ENCODE data around the gene LRP5. TPM values are rescaled to one million over a fixed set of nuclear protein-coding genes. Genes with fewer than 3 reads are reported as not detected.

The LRP5 gene
- total RNA-seq, 1 experiment from 2014 or later, result 55.2 TPM

- no peak for DNase-seq (ENCODE audit: low read depth, low spot score)
- ATAC-seq, result no peak
- RAD21 ChIA-PET (ENCODE audit: low non-redundant PET in 1 of 2, low total read pairs in 2 of 2, uncharacterized antibody in 2 of 2, unreplicated experiment in 2 of 2), result no interaction called here
- Histone ChIP-seq H3K9ac (ENCODE audit: low read length) (no peak overlapping the region), H3K79me2 (ENCODE audit: insufficient read depth, low read length) (no peaks in the 10 kb centered on the region), H3K27me3 (ENCODE audit: insufficient read depth, low read length) (no peaks in the 10 kb centered on the region), H2AFZ (ENCODE audit: low read depth, low read length, poor library complexity, severe bottlenecking) (no peak overlapping the region), H3K4me1 (ENCODE audit: control insufficient read depth in 1 of 2, insufficient read depth in 2 of 2, low read length in 2 of 2) (no peaks in the 10 kb centered on the region), H3K27ac (ENCODE audit: low read depth, low read length) (no peak overlapping the region), H3K36me3 (ENCODE audit: control insufficient read depth in 1 of 2, insufficient read depth in 2 of 2, low read length in 2 of 2) (peaks cover 9 to 26% of the 10 kb centered on the region in 2 experiments; a peak in 2 of 4 replicates), H3K4me3 (replicated peaks in 1 of 2; ENCODE audit: low read depth in 1 of 2, low read length in 2 of 2) (no peak overlapping the region), H3K9me3 (ENCODE audit: control insufficient read depth in 1 of 2, insufficient read depth in 1 of 2, low read depth in 1 of 2, low read length in 2 of 2) (peaks cover 6 to 7% of the 10 kb centered on the region in 2 experiments; a peak in 2 of 4 replicates), H3K9me2 (ENCODE audit: insufficient read depth) (no peaks in the 10 kb centered on the region), H4K20me1 (ENCODE audit: insufficient read depth) (no peaks in the 10 kb centered on the region), H3K4me2 (ENCODE audit: low read length) (no peak overlapping the region)
- TF ChIP-seq TCF7L2 (IDR thresholded peaks at IDR 0.05; ENCODE audit: borderline replicate concordance, extremely low read depth, insufficient read depth, insufficient read length) (no peak), EZH2 (IDR thresholded peaks at IDR 0.05) (no peak), REST (IDR thresholded peaks at IDR 0.05; ENCODE audit: low read depth) (no peak), ZNF274 (IDR thresholded peaks at IDR 0.05; ENCODE audit: low read depth, low read length) (no peak), RAD21 (IDR thresholded peaks at IDR 0.05; ENCODE audit: low read depth) (no peak), ELF1 (IDR thresholded peaks at IDR 0.05; ENCODE audit: borderline replicate concordance, low read depth) (no peak), YY1 (IDR thresholded peaks at IDR 0.05; ENCODE audit: extremely low read depth, insufficient replicate concordance, low read depth, low read length) (no peak), ZBTB33 (IDR thresholded peaks at IDR 0.05; ENCODE audit: extremely low read depth, insufficient replicate concordance, low read length) (no peak), SIN3A (IDR thresholded peaks at IDR 0.05; ENCODE audit: low read depth) (no peak), FOSL1 (IDR thresholded peaks at IDR 0.05; ENCODE audit: low read depth) (no peak), CBX3 (IDR thresholded peaks at IDR 0.05; ENCODE audit: low read depth) (no peak), POLR2A (IDR thresholded peaks at IDR 0.05; ENCODE audit: borderline replicate concordance, extremely low read depth, insufficient read depth, insufficient read length) (no peak), CTCF (IDR thresholded peaks at IDR 0.05 in 2 of 3, conservative IDR thresholded peaks at IDR 0.05 in 1 of 3; ENCODE audit: borderline replicate concordance in 1 of 3, insufficient read depth in 1 of 3, low read depth in 2 of 3, low read length in 2 of 3) (no peak)
- CTCF ChIA-PET, result no interaction called here
- POLR2A ChIA-PET, result no interaction called here
- intact Hi-C loops (cut with micrococcal nuclease), result no loop called here
- BruUV-seq (replicated peaks), result no TSS peak
Observed at GRCh38 chr11:68425866-68426380, 113.5 kb downstream of the LRP5 start.

All from HCT116 (cell line).